ENCODE results near the gene RGL3.
A peak's percentile ranks its signal among the peaks of the same experiment; 100 is the strongest.
"Not testable (repeated sequence)": the region's sequence is repeated elsewhere in the genome, so short reads cannot be mapped to it uniquely, and the experiment has no call there.

Gene RGL3

GRCh38 chr19:11418549-11419506 is at the start of gene RGL3:
Gene RGL3 (minus strand): TSS chr19:11419314. CDS start chr19:11419278, 36 bp downstream.
- peak; percentile 77 for DNase-seq (ENCODE audit: low spot score)

- not testable (repeated sequence) for DNase-seq (ENCODE audit: low spot score)
Measured at GRCh38 chr19:11468266-11468845, 49.2 kb upstream of the RGL3 start.

- DNase-seq (ENCODE audit: low spot score) = no peak
Measured at GRCh38 chr19:11465600-11465999, 46.5 kb upstream of the RGL3 start.

- DNase-seq (ENCODE audit: low spot score) = no peak
Measured at GRCh38 chr19:11464333-11465265, 45.5 kb upstream of the RGL3 start.

GRCh38 chr19:11463391-11463790 is 44.3 kb upstream of the RGL3 start:
- DNase-seq (ENCODE audit: low spot score) = no peak

GRCh38 chr19:11461453-11461852 is 42.3 kb upstream of the RGL3 start:
- no peak for DNase-seq (ENCODE audit: low spot score)

- DNase-seq (ENCODE audit: low spot score) = no peak
Measured at GRCh38 chr19:11460207-11460606, 41.1 kb upstream of the RGL3 start.

GRCh38 chr19:11458912-11459311 is 39.8 kb upstream of the RGL3 start:
- not testable (repeated sequence) for DNase-seq (ENCODE audit: low spot score)

- DNase-seq (ENCODE audit: low spot score) = no peak
Measured at GRCh38 chr19:11458236-11458900, 39.3 kb upstream of the RGL3 start.

GRCh38 chr19:11457831-11458230 is 38.7 kb upstream of the RGL3 start:
- DNase-seq (ENCODE audit: low spot score) = no peak

- DNase-seq (ENCODE audit: low spot score) = no peak
Measured at GRCh38 chr19:11457115-11457514, 38.0 kb upstream of the RGL3 start.

- DNase-seq (ENCODE audit: low spot score) = no peak
Measured at GRCh38 chr19:11456659-11457058, 37.5 kb upstream of the RGL3 start.

GRCh38 chr19:11455233-11455554 is 36.1 kb upstream of the RGL3 start:
- not testable (repeated sequence) for DNase-seq (ENCODE audit: low spot score)

GRCh38 chr19:11453468-11454341 is 34.6 kb upstream of the RGL3 start:
- DNase-seq (ENCODE audit: low spot score) = peak; percentile 71

- no peak for DNase-seq (ENCODE audit: low spot score)
Measured at GRCh38 chr19:11452620-11453310, 33.7 kb upstream of the RGL3 start.

GRCh38 chr19:11451871-11452619 is 32.9 kb upstream of the RGL3 start:
- no peak for DNase-seq (ENCODE audit: low spot score)

GRCh38 chr19:11451327-11451870 is 32.3 kb upstream of the RGL3 start:
- DNase-seq (ENCODE audit: low spot score) = no peak

- no peak for DNase-seq (ENCODE audit: low spot score)
Measured at GRCh38 chr19:11450570-11451326, 31.6 kb upstream of the RGL3 start.
